HCT116 (cell line): ENCODE measurements around the gene ATF1. TPM values are rescaled to one million over a fixed set of nuclear protein-coding genes. Genes with fewer than 3 reads are reported as not detected.

Source experiments
- ATAC-seq: fragments of 200-7000 bp; cut with Tn5 transposase; 2 replicates; pipeline ENCODE4 v1.9.1; 2020; ENCODE audit warnings: mild to moderate bottlenecking, moderate library complexity
- BruUV-seq: library from RNA; stranded (reverse); fragments of 400-500 nt; replicated peaks from 2 replicates; lab custom pipeline; 2021; lab: Mats Ljungman, UMichigan
- CTCF ChIA-PET: fragments of 300-600 bp; sonication (Branson Sonifier 250); formaldehyde crosslinking; loops from one replicate; lab custom pipeline; 2021; ENCODE audit warnings: antibody characterized with exemption; lab: Charles Lee
- POLR2A ChIA-PET: fragments of 300-600, 350-600 bp; sonication (Branson Sonifier 250); formaldehyde crosslinking; loops from one replicate; lab custom pipeline; 2021; ENCODE audit warnings: antibody characterized with exemption; lab: Charles Lee
- RAD21 ChIA-PET, 2 experiments: fragments of 300-600 bp; sonication (Branson Sonifier 250); formaldehyde crosslinking; loops; one replicate each; lab custom pipeline; 2023; ENCODE audit warnings: low total read pairs in 2 of 2; ENCODE audit not compliant: uncharacterized antibody in 2 of 2, unreplicated experiment in 2 of 2, low non-redundant PET in 1 of 2; lab: Charles Lee
- DNase-seq: peaks from one replicate; pipeline ENCODE4 v3.0.0-alpha.2; 2010; ENCODE audit warnings: low read depth, low spot score
- H2AFZ ChIP-seq: fragments of 200-600 bp; shearing (Covaris generic), sonication (generic); 2 replicates; pipeline ENCODE4 v1.6.1; 2017; ENCODE audit warnings: low read depth, mixed run types, mixed read lengths, antibody characterized with exemption, low read length; ENCODE audit not compliant: poor library complexity, severe bottlenecking
- H3K27ac ChIP-seq: 2 replicates; pipeline ENCODE4 v1.5.1; 2012; ENCODE audit warnings: low read depth, low read length
- H3K27me3 ChIP-seq: fragments of 200-600 bp; sonication (generic); 2 replicates; pipeline ENCODE4 v1.6.1; 2016; ENCODE audit warnings: mixed run types, low read length, mixed read lengths; ENCODE audit not compliant: insufficient read depth
- H3K36me3 ChIP-seq, 2 experiments: fragments of 200-500 bp in 1 of 2; fragments of 200-600 bp in 1 of 2; sonication (Bioruptor generic) in 1 of 2; sonication (generic) in 1 of 2; 2 replicates each; pipeline versions ENCODE4 v1.5.1 to v1.6.1; 2014 to 2016; ENCODE audit warnings: low read length in 2 of 2, inconsistent platforms in 1 of 2, mixed read lengths in 1 of 2, mixed run types in 1 of 2; ENCODE audit not compliant: insufficient read depth in 2 of 2, control insufficient read depth in 1 of 2
- H3K4me1 ChIP-seq, 2 experiments: fragments of 200-600 bp in 1 of 2; sonication (generic) in 1 of 2; 2 replicates each; pipeline versions ENCODE4 v1.5.1 to v1.6.1; 2012 to 2017; ENCODE audit warnings: low read length in 2 of 2, inconsistent platforms in 1 of 2, mild to moderate bottlenecking in 1 of 2, mixed read lengths in 1 of 2, mixed run types in 1 of 2, moderate library complexity in 1 of 2; ENCODE audit not compliant: insufficient read depth in 2 of 2, control insufficient read depth in 1 of 2
- H3K4me2 ChIP-seq: fragments of 200-600 bp; sonication (generic); 2 replicates; pipeline ENCODE4 v1.6.1; 2017; ENCODE audit warnings: mixed run types, low read length, mixed read lengths
- H3K4me3 ChIP-seq, 2 experiments: fragments of 200-600 bp in 1 of 2; sonication (generic) in 1 of 2; replicated peaks in 1 of 2; 2 replicates each; pipeline ENCODE4 v1.5.1; 2011 to 2016; ENCODE audit warnings: low read length in 2 of 2, control low read depth in 1 of 2, low read depth in 1 of 2, mild to moderate bottlenecking in 1 of 2, mixed read lengths in 1 of 2, mixed run types in 1 of 2
- H3K79me2 ChIP-seq: fragments of 200-600 bp; sonication (generic); 2 replicates; pipeline ENCODE4 v1.6.1; 2017; ENCODE audit warnings: mild to moderate bottlenecking, mixed run types, low read length, moderate library complexity, mixed read lengths; ENCODE audit not compliant: insufficient read depth
- H3K9ac ChIP-seq: fragments of 200-600 bp; sonication (generic); 2 replicates; pipeline ENCODE4 v1.6.1; 2016; ENCODE audit warnings: low read length, mixed read lengths
- H3K9me2 ChIP-seq: fragments of 200-600 bp; sonication (generic), shearing (Covaris generic); 2 replicates; pipeline ENCODE4 v1.6.1; 2017; ENCODE audit warnings: mixed run types, mild to moderate bottlenecking, moderate library complexity; ENCODE audit not compliant: insufficient read depth
- H3K9me3 ChIP-seq, 2 experiments: fragments of 200-500 bp in 1 of 2; fragments of 200-600 bp in 1 of 2; sonication (Bioruptor generic) in 1 of 2; sonication (generic) in 1 of 2; 2 replicates each; pipeline ENCODE4 v1.6.1; 2014 to 2017; ENCODE audit warnings: low read length in 2 of 2, mixed read lengths in 2 of 2, inconsistent platforms in 1 of 2, low read depth in 1 of 2, mild to moderate bottlenecking in 1 of 2, mixed run types in 1 of 2, moderate library complexity in 1 of 2; ENCODE audit not compliant: control insufficient read depth in 1 of 2, insufficient read depth in 1 of 2
- H4K20me1 ChIP-seq: fragments of 200-600 bp; sonication (generic), shearing (Covaris generic); 2 replicates; pipeline ENCODE4 v1.6.1; 2017; ENCODE audit warnings: mixed run types, mild to moderate bottlenecking, moderate library complexity; ENCODE audit not compliant: insufficient read depth
- CBX3 ChIP-seq: IDR thresholded peaks from 2 replicates; pipeline ENCODE4 v1.6.1; 2012; ENCODE audit warnings: low read depth
- CEBPB ChIP-seq: IDR thresholded peaks from 2 replicates; pipeline ENCODE4 v1.6.1; 2012; ENCODE audit warnings: low read depth
- ELF1 ChIP-seq: IDR thresholded peaks from 2 replicates; pipeline ENCODE4 v1.6.1; 2012; ENCODE audit warnings: low read depth, borderline replicate concordance
- FOSL1 ChIP-seq: IDR thresholded peaks from 2 replicates; pipeline ENCODE4 v1.6.1; 2012; ENCODE audit warnings: low read depth
- JUND ChIP-seq: IDR thresholded peaks from 2 replicates; pipeline ENCODE4 v1.6.1; 2012
- POLR2A ChIP-seq: IDR thresholded peaks from 2 replicates; pipeline ENCODE4 v1.7.0; 2011; ENCODE audit warnings: borderline replicate concordance; ENCODE audit not compliant: insufficient read depth, insufficient read length; ENCODE audit errors: extremely low read depth
- SIN3A ChIP-seq: IDR thresholded peaks from 2 replicates; pipeline ENCODE4 v1.6.1; 2012; ENCODE audit warnings: low read depth
- TCF7L2 ChIP-seq: IDR thresholded peaks from 2 replicates; pipeline ENCODE4 v1.7.0; 2011; ENCODE audit warnings: borderline replicate concordance, inconsistent platforms; ENCODE audit not compliant: insufficient read depth, insufficient read length; ENCODE audit errors: extremely low read depth
- ZFX ChIP-seq: fragments of 450-650 bp; IDR thresholded peaks from 2 replicates; pipeline ENCODE4 v1.6.1; 2017
- ZNF274 ChIP-seq: fragments of 200-500 bp; sonication (Bioruptor generic); IDR thresholded peaks from 2 replicates; pipeline ENCODE4 v1.6.1; 2014; ENCODE audit warnings: mild to moderate bottlenecking, low read depth, low read length, inconsistent platforms
- intact Hi-C: fragments of 100-400 bp; cut with micrococcal nuclease; formaldehyde crosslinking; loops from 2 replicates; pipeline ENCODE4 v1.10.0; 2022
- total RNA-seq: library from RNA; stranded (reverse); gene quantifications from one replicate; pipeline ENCODE4 v1.2.1, GENCODE V29; 2021; ENCODE audit not compliant: unreplicated experiment
- TF ChIP-seq, protein P1 (sequence below), 3 experiments: fragments of 200-600 bp in 1 of 3; sonication (generic) in 1 of 3; IDR thresholded peaks in 2 of 3; conservative IDR thresholded peaks in 1 of 3; 2 replicates each; pipeline ENCODE4 v1.5.1; 2012 to 2017; ENCODE audit warnings: low read depth in 2 of 3, low read length in 2 of 3, antibody characterized with exemption in 1 of 3, borderline replicate concordance in 1 of 3, control low read depth in 1 of 3, mild to moderate bottlenecking in 1 of 3, mixed read lengths in 1 of 3, mixed run types in 1 of 3, moderate library complexity in 1 of 3; ENCODE audit not compliant: insufficient read depth in 1 of 3
- TF ChIP-seq, protein P2 (sequence below): IDR thresholded peaks from 2 replicates; pipeline ENCODE4 v1.6.1; 2012; ENCODE audit warnings: low read depth
- TF ChIP-seq, protein P3 (sequence below): IDR thresholded peaks from 2 replicates; pipeline ENCODE4 v1.6.1; 2012

The ATF1 gene
- total RNA-seq, 1 experiment from 2014 or later: 48.8 TPM

DNA sequence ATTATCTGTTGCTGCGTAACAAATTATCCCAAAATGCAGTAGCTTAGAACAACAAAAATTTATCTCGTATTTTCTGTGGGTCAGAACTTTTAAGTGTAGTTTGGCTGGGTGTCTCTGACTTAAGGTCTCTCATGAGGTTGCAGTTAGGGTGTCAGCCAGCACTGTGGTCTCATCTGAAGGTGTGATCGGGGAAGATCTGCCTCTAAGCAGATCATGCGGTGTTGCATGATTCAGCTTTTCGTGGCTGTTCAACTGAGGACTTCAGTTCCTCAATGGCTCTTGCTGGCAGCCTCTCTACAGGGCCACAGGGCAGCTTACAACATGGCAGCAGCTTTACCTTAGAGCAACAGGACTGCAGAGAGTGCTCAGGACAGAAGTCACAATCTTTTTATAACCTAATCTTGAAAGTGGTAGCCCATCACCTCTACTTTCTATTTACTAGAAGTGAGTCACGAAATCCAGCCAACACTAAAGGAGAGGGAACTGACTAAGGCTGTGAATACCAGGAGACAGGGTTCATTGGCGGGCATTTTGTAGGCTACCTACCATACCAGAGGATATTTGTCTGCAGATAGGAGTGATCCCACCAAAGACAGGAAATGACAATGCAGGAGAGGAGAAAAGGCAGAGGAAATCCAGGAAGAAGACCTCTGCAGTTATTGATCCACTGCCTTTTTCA is 77.0 kb downstream of the ATF1 start:
- ChIA-PET CTCF (no interaction called here), POLR2A (no interaction called here)
- no peak overlapping the region for H3K9ac ChIP-seq

DNA sequence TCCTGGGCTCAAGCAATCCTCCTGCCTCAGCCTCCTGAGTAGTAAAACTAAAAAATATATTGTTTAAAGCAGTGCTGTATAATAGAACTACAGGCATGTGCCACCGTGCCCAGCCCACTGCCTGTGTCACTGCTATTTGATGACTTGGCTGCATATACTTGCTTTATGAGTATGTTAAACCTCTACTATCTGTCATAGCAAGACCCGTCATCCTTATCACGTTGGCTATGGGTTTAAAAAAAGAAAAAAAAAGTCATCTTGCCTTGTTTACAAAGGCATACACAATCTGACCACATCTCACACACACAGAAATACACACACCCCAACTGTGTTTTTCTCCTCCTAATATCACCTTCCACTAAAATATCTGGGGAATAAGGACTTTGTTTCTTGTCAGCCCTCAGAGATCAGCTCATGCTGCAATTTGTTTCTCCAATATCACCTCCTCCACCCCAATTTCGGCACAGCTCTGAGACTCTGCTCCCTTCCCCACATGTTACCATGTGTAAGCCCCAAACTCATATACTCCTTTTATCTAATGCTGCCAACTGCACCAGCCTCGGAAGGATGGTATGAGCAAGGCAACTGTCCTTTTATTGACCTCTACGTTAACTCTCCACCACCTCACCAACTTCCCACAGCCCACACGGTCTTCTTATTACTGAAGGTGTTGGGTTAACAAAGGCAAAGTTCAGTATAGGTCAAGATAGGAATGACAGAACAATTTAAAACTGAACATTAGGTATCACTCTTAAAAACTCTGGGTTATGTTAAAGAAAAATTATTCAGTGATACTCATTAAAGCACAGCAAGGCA is 78.0 kb downstream of the ATF1 start:
- ChIA-PET CTCF (no interaction called here), RAD21 (no interaction called here), POLR2A (no interaction called here)
- peaks cover 0 to 6% of the 10 kb centered on the region in 2 experiments; a peak in 1 of 4 replicates for H3K9me3 ChIP-seq
- no peak overlapping the region for H3K4me2 ChIP-seq
- H3K9me2 ChIP-seq: no peaks in the 10 kb centered on the region
- H4K20me1 ChIP-seq: no peaks in the 10 kb centered on the region
- no peaks in the 10 kb centered on the region for H3K27me3 ChIP-seq
- intact Hi-C loops: no loop called here
- no peak overlapping the region for H3K27ac ChIP-seq
- H3K4me3 ChIP-seq: no peak overlapping the region
- no peak overlapping the region for H2AFZ ChIP-seq
- no peak overlapping the region for H3K9ac ChIP-seq
- BruUV-seq: no TSS peak
- no peaks in the 10 kb centered on the region for H3K4me1 ChIP-seq
- ATAC-seq (no peak), DNase-seq (no peak)
- no peaks in the 10 kb centered on the region for H3K36me3 ChIP-seq
- no peaks in the 10 kb centered on the region for H3K79me2 ChIP-seq
- TF ChIP-seq ELF1: no peak
- TF ChIP-seq POLR2A: no peak
- no peak for TF ChIP-seq FOSL1
- TF ChIP-seq ZFX: no peak
- TF ChIP-seq, protein P1, sequence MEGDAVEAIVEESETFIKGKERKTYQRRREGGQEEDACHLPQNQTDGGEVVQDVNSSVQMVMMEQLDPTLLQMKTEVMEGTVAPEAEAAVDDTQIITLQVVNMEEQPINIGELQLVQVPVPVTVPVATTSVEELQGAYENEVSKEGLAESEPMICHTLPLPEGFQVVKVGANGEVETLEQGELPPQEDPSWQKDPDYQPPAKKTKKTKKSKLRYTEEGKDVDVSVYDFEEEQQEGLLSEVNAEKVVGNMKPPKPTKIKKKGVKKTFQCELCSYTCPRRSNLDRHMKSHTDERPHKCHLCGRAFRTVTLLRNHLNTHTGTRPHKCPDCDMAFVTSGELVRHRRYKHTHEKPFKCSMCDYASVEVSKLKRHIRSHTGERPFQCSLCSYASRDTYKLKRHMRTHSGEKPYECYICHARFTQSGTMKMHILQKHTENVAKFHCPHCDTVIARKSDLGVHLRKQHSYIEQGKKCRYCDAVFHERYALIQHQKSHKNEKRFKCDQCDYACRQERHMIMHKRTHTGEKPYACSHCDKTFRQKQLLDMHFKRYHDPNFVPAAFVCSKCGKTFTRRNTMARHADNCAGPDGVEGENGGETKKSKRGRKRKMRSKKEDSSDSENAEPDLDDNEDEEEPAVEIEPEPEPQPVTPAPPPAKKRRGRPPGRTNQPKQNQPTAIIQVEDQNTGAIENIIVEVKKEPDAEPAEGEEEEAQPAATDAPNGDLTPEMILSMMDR (IDR thresholded peaks at IDR 0.05 in 2 of 3, conservative IDR thresholded peaks at IDR 0.05 in 1 of 3; ENCODE audit: borderline replicate concordance in 1 of 3, insufficient read depth in 1 of 3, low read depth in 2 of 3, low read length in 2 of 3): no peak
- no peak for TF ChIP-seq TCF7L2
- TF ChIP-seq, protein P2, sequence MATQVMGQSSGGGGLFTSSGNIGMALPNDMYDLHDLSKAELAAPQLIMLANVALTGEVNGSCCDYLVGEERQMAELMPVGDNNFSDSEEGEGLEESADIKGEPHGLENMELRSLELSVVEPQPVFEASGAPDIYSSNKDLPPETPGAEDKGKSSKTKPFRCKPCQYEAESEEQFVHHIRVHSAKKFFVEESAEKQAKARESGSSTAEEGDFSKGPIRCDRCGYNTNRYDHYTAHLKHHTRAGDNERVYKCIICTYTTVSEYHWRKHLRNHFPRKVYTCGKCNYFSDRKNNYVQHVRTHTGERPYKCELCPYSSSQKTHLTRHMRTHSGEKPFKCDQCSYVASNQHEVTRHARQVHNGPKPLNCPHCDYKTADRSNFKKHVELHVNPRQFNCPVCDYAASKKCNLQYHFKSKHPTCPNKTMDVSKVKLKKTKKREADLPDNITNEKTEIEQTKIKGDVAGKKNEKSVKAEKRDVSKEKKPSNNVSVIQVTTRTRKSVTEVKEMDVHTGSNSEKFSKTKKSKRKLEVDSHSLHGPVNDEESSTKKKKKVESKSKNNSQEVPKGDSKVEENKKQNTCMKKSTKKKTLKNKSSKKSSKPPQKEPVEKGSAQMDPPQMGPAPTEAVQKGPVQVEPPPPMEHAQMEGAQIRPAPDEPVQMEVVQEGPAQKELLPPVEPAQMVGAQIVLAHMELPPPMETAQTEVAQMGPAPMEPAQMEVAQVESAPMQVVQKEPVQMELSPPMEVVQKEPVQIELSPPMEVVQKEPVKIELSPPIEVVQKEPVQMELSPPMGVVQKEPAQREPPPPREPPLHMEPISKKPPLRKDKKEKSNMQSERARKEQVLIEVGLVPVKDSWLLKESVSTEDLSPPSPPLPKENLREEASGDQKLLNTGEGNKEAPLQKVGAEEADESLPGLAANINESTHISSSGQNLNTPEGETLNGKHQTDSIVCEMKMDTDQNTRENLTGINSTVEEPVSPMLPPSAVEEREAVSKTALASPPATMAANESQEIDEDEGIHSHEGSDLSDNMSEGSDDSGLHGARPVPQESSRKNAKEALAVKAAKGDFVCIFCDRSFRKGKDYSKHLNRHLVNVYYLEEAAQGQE: no peak
- TF ChIP-seq CBX3: no peak
- TF ChIP-seq, protein P3, sequence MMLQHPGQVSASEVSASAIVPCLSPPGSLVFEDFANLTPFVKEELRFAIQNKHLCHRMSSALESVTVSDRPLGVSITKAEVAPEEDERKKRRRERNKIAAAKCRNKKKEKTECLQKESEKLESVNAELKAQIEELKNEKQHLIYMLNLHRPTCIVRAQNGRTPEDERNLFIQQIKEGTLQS: no peak
- TF ChIP-seq SIN3A: no peak
- TF ChIP-seq ZNF274: no peak
- no peak for TF ChIP-seq JUND
- TF ChIP-seq CEBPB: no peak

More for the DNA sequence above, 77.0 kb downstream of the ATF1 start:
- no peak for TF ChIP-seq ZFX
- Histone ChIP-seq H3K36me3 (no peaks in the 10 kb centered on the region), H3K27me3 (no peaks in the 10 kb centered on the region), H3K9me3 (peaks cover 0 to 6% of the 10 kb centered on the region in 2 experiments; a peak in 1 of 4 replicates), H2AFZ (no peak overlapping the region), H3K4me3 (no peak overlapping the region), H4K20me1 (no peaks in the 10 kb centered on the region), H3K27ac (no peak overlapping the region), H3K4me2 (no peak overlapping the region), H3K4me1 (no peaks in the 10 kb centered on the region), H3K9me2 (no peaks in the 10 kb centered on the region), H3K79me2 (no peaks in the 10 kb centered on the region)
- RAD21 ChIA-PET: no interaction called here
- ATAC-seq (no peak), DNase-seq (no peak)
- intact Hi-C loops: no loop called here
- BruUV-seq: no TSS peak
